Kidney (tissue), 14 donors: ENCODE data around the gene PABPC1L. TPM values are rescaled to one million over a fixed set of nuclear protein-coding genes. Genes with fewer than 3 reads are reported as not detected.

Experiments used
- DNase-seq, 5 donors: peaks; one replicate each; pipeline ENCODE4 v3.0.0-alpha.2; 2013 to 2020
- FAIRE-seq: peaks from 2 replicates; lab custom pipeline; 2012; peaks lifted over from hg19 to GRCh38; lab: Jason Lieb, UNC
- H3K27ac ChIP-seq, 2 donors: one replicate each; pipeline ENCODE4 v1.7.0; 2013; ENCODE audit warnings: low read depth in 2 of 2, low read length in 2 of 2, inconsistent platforms in 1 of 2
- H3K27me3 ChIP-seq: one replicate; pipeline ENCODE4 v1.7.1; 2013; ENCODE audit warnings: low read length, inconsistent platforms; ENCODE audit not compliant: control insufficient read depth, insufficient read depth
- H3K36me3 ChIP-seq, 3 donors: one replicate each; pipeline versions ENCODE4 v1.7.0 to v1.7.1; 2013; ENCODE audit warnings: low read length in 3 of 3, control low read depth in 1 of 3, inconsistent platforms in 1 of 3; ENCODE audit not compliant: insufficient read depth in 3 of 3, control insufficient read depth in 2 of 3
- H3K4me1 ChIP-seq, 3 donors: one replicate each; pipeline versions ENCODE4 v1.7.0 to v1.7.1; 2013; ENCODE audit warnings: low read length in 3 of 3, inconsistent platforms in 1 of 3, low read depth in 1 of 3; ENCODE audit not compliant: control insufficient read depth in 2 of 3, insufficient read depth in 2 of 3
- H3K4me3 ChIP-seq, 3 donors: one replicate each; pipeline versions ENCODE4 v1.7.0 to v1.8.1; 2013; ENCODE audit warnings: low read length in 3 of 3, control low read depth in 1 of 3, inconsistent platforms in 1 of 3
- H3K9ac ChIP-seq, 3 donors: one replicate each; pipeline versions ENCODE4 v1.7.0 to v1.7.1; 2013; ENCODE audit warnings: low read length in 3 of 3, control low read depth in 1 of 3, inconsistent platforms in 1 of 3
- H3K9me3 ChIP-seq, 3 donors: one replicate each; pipeline versions ENCODE4 v1.7.0 to v1.7.1; 2013; ENCODE audit warnings: low read length in 3 of 3, control low read depth in 1 of 3, inconsistent platforms in 1 of 3; ENCODE audit not compliant: control insufficient read depth in 2 of 3, insufficient read depth in 1 of 3
- intact Hi-C: fragments of 100-400 bp; cut with DNase I; formaldehyde crosslinking; loops from one replicate; pipeline ENCODE4 v1.11.1; 2022
- polyA plus RNA-seq: library from polyadenylated mRNA; stranded (reverse); fragments of 350-450 nt; fragmentation: Illumina TruSeq; extraction: RNeasy Lipid Tissue Mini Kit (QIAGEN cat#74804); gene quantifications from one replicate; pipeline ENCODE4 v1.2.3, GENCODE V29; 2014; ENCODE audit warnings: low read depth, low replicate concordance; ENCODE audit not compliant: insufficient read depth
- total RNA-seq: library from RNA; stranded (reverse); fragmentation: NEBNext Ultra II Directional; extraction: Animal tissue kit (Norgen Biotek cat#: 25700); gene quantifications from one replicate; pipeline ENCODE4 v1.2.1, GENCODE V29; 2021
- TF ChIP-seq, protein P1 (sequence below): IDR thresholded peaks from 3 replicates; pipeline ENCODE4 v1.5.1; 2012; ENCODE audit warnings: mild to moderate bottlenecking, moderate library complexity, borderline replicate concordance; ENCODE audit not compliant: insufficient read depth; ENCODE audit errors: extremely low read depth
- donor health status: control.
- donor health status: control.
- donor health status: control.
- donor health status: control.
- donor health status: control.
- donor health status: DM: yes; HTN: yes; CAD: no.
- donor health status: Normal renal cell carcinoma (clear cell type).

The PABPC1L gene
- total and polyA plus RNA-seq, 2 donors from 2014 or later, result 24.4 to 48.6 TPM

DNA sequence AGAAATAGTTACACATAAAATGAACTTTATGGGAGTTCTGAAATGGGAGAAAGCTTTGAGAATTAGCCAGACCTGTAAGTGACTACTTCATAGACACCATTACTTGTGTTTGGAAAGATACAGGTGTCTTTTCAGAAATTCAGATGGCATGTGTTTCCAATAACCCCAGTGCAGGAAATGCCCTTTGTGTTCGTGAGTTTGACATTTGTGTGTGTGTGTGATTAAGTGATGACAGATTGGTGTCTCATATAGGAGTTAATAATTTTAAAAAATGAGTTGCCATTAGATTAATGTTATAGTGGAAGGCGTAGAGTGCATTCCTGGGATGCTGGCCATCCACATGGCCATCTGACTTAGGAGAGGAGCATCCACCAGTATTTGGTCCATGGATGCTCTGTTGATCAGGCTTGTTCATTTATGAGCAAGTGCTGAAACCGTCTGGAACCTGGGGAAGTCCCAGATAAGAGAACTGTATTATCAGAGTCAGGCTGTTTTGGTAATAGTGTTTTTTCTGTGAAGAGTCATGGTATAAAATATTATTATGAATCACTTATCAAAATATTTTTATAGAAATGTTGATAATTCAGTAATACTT is 59.5 kb downstream of the PABPC1L start:
- intact Hi-C loops, result no loop called here
- FAIRE-seq (no peak), DNase-seq (no peak)
- TF ChIP-seq, protein P1, sequence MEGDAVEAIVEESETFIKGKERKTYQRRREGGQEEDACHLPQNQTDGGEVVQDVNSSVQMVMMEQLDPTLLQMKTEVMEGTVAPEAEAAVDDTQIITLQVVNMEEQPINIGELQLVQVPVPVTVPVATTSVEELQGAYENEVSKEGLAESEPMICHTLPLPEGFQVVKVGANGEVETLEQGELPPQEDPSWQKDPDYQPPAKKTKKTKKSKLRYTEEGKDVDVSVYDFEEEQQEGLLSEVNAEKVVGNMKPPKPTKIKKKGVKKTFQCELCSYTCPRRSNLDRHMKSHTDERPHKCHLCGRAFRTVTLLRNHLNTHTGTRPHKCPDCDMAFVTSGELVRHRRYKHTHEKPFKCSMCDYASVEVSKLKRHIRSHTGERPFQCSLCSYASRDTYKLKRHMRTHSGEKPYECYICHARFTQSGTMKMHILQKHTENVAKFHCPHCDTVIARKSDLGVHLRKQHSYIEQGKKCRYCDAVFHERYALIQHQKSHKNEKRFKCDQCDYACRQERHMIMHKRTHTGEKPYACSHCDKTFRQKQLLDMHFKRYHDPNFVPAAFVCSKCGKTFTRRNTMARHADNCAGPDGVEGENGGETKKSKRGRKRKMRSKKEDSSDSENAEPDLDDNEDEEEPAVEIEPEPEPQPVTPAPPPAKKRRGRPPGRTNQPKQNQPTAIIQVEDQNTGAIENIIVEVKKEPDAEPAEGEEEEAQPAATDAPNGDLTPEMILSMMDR, result no peak
- Histone ChIP-seq H3K27ac (no peak overlapping the region), H3K27me3 (no peaks in the 10 kb centered on the region), H3K9ac (no peak overlapping the region), H3K4me3 (no peak overlapping the region), H3K4me1 (peaks cover 0 to 10% (median 4%) of the 10 kb centered on the region in 3 donors), H3K9me3 (no peaks in the 10 kb centered on the region), H3K36me3 (peaks cover 2 to 6% (median 3%) of the 10 kb centered on the region in 3 donors)

DNA sequence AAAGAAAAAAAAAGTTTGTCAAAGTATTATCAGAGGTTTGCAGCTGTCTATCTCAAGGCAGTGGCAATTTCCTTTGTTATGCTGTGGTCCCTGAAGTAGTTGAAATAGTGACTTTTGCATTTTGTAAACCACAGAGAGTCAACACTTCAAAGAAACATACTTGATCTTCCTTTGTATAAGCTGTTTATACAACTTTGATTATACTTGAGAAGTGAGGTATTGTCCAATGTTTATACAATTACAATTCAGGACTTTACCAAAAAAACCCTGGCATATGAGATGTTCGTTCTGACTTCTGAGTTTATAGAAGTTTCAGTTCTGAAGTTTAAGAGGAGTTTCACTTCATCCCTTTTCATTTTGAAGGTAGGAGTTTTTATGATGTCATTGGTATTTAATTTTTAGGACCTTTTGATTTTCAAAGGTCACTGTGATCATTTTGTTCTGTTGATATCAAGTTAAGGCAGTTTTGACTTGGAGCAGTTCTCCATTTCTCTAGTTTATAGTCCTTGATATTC is 60.4 kb downstream of the PABPC1L start:
- H3K27me3 ChIP-seq, result no peaks in the 10 kb centered on the region
- TF ChIP-seq, protein P1, result no peak
- no peaks in the 10 kb centered on the region for H3K9me3 ChIP-seq
- H3K4me3 ChIP-seq, result no peak overlapping the region
- no peak for FAIRE-seq
- intact Hi-C loops, result no loop called here
- H3K27ac ChIP-seq, result no peak overlapping the region
- H3K4me1 ChIP-seq, result peaks cover 0 to 10% (median 4%) of the 10 kb centered on the region in 3 donors
- peaks cover 2 to 10% (median 9%) of the 10 kb centered on the region in 3 donors for H3K36me3 ChIP-seq
- DNase-seq, result no peak
- no peak overlapping the region for H3K9ac ChIP-seq

DNA sequence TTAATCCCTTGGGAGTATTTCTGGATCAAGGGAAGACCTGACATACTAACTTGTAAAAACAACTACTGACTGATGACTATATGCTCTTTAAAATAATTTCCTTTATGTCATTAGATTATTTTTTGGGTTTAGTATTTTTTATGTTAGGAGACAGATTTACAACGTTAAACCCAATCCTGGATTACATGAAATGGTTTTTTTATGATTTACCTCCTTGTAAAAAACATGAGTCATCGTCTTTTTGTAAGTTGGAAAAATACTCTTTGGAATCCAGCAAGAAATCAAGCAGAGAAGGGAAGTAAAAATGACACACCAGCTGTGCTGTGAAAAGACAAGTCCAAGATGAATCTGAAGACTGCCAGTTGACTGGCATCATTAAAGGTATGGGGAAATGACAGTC is 63.2 kb downstream of the PABPC1L start:
- intact Hi-C loops, result no loop called here
- no peak overlapping the region for H3K9ac ChIP-seq
- no peaks in the 10 kb centered on the region for H3K27me3 ChIP-seq
- H3K36me3 ChIP-seq, result peaks cover 2 to 10% (median 9%) of the 10 kb centered on the region in 3 donors
- no peak overlapping the region for H3K27ac ChIP-seq
- H3K4me1 ChIP-seq, result no peaks in the 10 kb centered on the region
- H3K9me3 ChIP-seq, result no peaks in the 10 kb centered on the region
- no peak for DNase-seq
- no peak overlapping the region for H3K4me3 ChIP-seq
- no peak for FAIRE-seq
- TF ChIP-seq, protein P1, result no peak
